Breast epithelium (tissue), 4 donors: ENCODE results near the gene IMMP2L. TPM values are rescaled to one million over a fixed set of nuclear protein-coding genes. Genes with fewer than 3 reads are reported as not detected.

Experiments used
- DNase-seq, 2 donors: peaks; one replicate each; pipeline ENCODE4 v3.0.0-alpha.2; 2019; ENCODE audit warnings: low spot score in 2 of 2
- H3K27ac ChIP-seq, 2 donors: fragments of 200-600 bp; sonication (generic) in 1 of 2; one replicate each; pipeline ENCODE4 v1.5.1; 2016 to 2019; ENCODE audit warnings: mild to moderate bottlenecking in 1 of 2
- H3K27me3 ChIP-seq, 2 donors: fragments of 200-600 bp; sonication (generic) in 1 of 2; one replicate each; pipeline versions ENCODE4 v1.5.1 to v1.6.0; 2017 to 2019; ENCODE audit warnings: control low read depth in 1 of 2, mild to moderate bottlenecking in 1 of 2
- H3K36me3 ChIP-seq: fragments of 200-600 bp; one replicate; pipeline ENCODE4 v1.5.1; 2019
- H3K4me1 ChIP-seq, 2 donors: fragments of 200-600 bp; sonication (generic); one replicate each; pipeline ENCODE4 v1.5.1; 2016 to 2019; ENCODE audit warnings: control low read depth in 1 of 2
- H3K4me3 ChIP-seq, 3 donors: fragments of 200-600 bp; sonication (generic); 1 replicate in 2 of 3; 2 replicates in 1 of 3; pipeline ENCODE4 v1.5.1; 2016 to 2019; ENCODE audit warnings: mild to moderate bottlenecking in 3 of 3, moderate library complexity in 2 of 3
- H3K9me3 ChIP-seq, 2 donors: fragments of 200-600 bp; sonication (generic) in 1 of 2; one replicate each; pipeline ENCODE4 v1.5.1; 2016 to 2019; ENCODE audit warnings: control low read depth in 1 of 2
- POLR2A ChIP-seq: fragments of 450-650 bp; IDR thresholded peaks from one replicate; pipeline ENCODE4 v1.6.1; 2016; ENCODE audit warnings: antibody characterized with exemption, mild to moderate bottlenecking, moderate library complexity
- POLR2AphosphoS5 ChIP-seq, 3 donors: sonication (generic); formaldehyde crosslinking; IDR thresholded peaks; one replicate each; pipeline ENCODE4 v1.6.1; 2017; ENCODE audit warnings: antibody characterized with exemption in 3 of 3
- intact Hi-C: fragments of 100-400 bp; cut with DNase I; formaldehyde crosslinking; loops from one replicate; pipeline ENCODE4 v1.15.1; 2023; ENCODE audit warnings: low total_unique reads
- total RNA-seq, 3 donors: library from RNA; depleted of rRNA; stranded (reverse); fragments of >200 nt; gene quantifications; one replicate each; pipeline ENCODE4 v1.1.0, GENCODE V29; 2016
- TF ChIP-seq, protein P1 (sequence below), 3 donors: fragments of 450-650 bp; IDR thresholded peaks; one replicate each; pipeline ENCODE4 v1.5.1; 2016 to 2017; ENCODE audit warnings: antibody characterized with exemption in 3 of 3, mild to moderate bottlenecking in 3 of 3, moderate library complexity in 3 of 3

IMMP2L gene
- total RNA-seq, 3 donors from 2014 or later = 19.8 to 39.7 (median 30.8) TPM

DNA sequence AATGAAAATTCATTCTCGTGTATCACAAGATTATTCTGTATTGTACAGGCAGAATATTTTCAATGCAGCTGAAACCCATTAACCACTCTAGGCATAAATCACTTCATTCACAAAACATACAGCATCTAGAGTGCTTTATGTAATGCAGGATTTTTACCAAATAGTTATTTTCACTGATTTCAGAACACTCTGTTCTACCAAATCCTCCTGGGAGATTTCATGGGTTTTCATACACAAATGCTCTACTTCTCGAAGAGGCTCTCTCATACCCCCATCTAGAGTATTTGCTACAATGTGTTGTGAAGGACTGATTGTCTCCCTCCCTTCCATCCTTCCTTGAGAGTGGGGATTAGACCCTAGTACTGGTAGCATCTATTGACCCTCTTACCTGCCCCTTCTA lies 680.6 kb downstream of the IMMP2L start:
- no peak for TF ChIP-seq POLR2A
- TF ChIP-seq POLR2AphosphoS5 (IDR thresholded peaks at IDR 0.05) = no peak
- TF ChIP-seq, protein P1, sequence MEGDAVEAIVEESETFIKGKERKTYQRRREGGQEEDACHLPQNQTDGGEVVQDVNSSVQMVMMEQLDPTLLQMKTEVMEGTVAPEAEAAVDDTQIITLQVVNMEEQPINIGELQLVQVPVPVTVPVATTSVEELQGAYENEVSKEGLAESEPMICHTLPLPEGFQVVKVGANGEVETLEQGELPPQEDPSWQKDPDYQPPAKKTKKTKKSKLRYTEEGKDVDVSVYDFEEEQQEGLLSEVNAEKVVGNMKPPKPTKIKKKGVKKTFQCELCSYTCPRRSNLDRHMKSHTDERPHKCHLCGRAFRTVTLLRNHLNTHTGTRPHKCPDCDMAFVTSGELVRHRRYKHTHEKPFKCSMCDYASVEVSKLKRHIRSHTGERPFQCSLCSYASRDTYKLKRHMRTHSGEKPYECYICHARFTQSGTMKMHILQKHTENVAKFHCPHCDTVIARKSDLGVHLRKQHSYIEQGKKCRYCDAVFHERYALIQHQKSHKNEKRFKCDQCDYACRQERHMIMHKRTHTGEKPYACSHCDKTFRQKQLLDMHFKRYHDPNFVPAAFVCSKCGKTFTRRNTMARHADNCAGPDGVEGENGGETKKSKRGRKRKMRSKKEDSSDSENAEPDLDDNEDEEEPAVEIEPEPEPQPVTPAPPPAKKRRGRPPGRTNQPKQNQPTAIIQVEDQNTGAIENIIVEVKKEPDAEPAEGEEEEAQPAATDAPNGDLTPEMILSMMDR (IDR thresholded peaks at IDR 0.05) = no peak
- intact Hi-C loops = no loop called here
- H3K27ac ChIP-seq = no peak overlapping the region
- H3K4me3 ChIP-seq = no peak overlapping the region
- H3K27me3 ChIP-seq = no peaks in the 10 kb centered on the region
- DNase-seq = no peak
- no peaks in the 10 kb centered on the region for H3K4me1 ChIP-seq
- no peaks in the 10 kb centered on the region for H3K36me3 ChIP-seq
- H3K9me3 ChIP-seq = no peaks in the 10 kb centered on the region

DNA sequence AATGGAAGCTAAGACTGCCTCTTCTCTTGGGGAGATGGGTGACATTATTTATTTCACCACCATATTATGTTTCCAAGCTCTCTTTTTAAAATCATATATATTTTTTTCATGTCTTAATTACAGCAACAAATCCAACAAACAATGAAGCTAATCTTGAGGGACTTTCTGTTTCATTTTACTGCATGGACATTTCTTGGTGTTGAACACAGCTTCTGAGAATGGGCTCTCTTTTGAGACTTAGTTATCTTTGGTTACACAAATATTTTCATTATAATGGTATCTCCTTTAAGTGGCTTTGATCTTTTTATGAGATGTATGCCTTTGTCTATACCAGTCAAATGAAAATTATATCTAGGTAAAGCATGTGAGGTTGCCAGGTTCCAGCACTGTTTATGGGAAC lies 681.3 kb downstream of the IMMP2L start:
- H3K36me3 ChIP-seq = no peaks in the 10 kb centered on the region
- DNase-seq = no peak
- no peak overlapping the region for H3K4me3 ChIP-seq
- no peaks in the 10 kb centered on the region for H3K9me3 ChIP-seq
- intact Hi-C loops = no loop called here
- H3K27ac ChIP-seq = no peak overlapping the region
- no peak for TF ChIP-seq POLR2A
- TF ChIP-seq POLR2AphosphoS5 (IDR thresholded peaks at IDR 0.05) = no peak
- TF ChIP-seq, protein P1 (IDR thresholded peaks at IDR 0.05) = no peak
- H3K27me3 ChIP-seq = no peaks in the 10 kb centered on the region
- no peaks in the 10 kb centered on the region for H3K4me1 ChIP-seq

DNA sequence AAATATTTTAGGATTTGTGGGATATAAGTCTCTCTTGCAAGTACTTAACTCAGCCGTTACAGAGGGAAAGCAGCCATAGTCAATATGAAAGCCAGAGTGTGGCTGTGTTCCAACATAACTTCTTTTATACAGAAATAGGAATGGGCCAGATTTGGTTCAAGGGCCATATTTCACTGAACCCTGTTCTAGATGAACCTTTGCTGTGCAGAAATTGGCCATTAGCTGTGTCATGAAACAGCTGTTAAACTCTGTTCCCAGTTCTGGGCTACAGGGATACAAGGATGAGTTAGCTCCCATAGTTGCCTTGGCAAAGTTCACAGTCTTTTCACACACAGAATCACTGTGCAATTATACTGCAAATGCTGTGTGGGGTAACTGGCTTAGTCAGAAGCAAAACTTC lies 685.3 kb downstream of the IMMP2L start:
- H3K4me3 ChIP-seq = no peak overlapping the region
- no peak overlapping the region for H3K27ac ChIP-seq
- H3K27me3 ChIP-seq = no peaks in the 10 kb centered on the region
- no peak for DNase-seq
- no peaks in the 10 kb centered on the region for H3K9me3 ChIP-seq
- intact Hi-C loops = no loop called here
- H3K4me1 ChIP-seq = no peaks in the 10 kb centered on the region
- TF ChIP-seq POLR2A (no peak), POLR2AphosphoS5 (IDR thresholded peaks at IDR 0.05) (no peak)
- TF ChIP-seq, protein P1 (IDR thresholded peaks at IDR 0.05) = no peak
- H3K36me3 ChIP-seq = no peaks in the 10 kb centered on the region

DNA sequence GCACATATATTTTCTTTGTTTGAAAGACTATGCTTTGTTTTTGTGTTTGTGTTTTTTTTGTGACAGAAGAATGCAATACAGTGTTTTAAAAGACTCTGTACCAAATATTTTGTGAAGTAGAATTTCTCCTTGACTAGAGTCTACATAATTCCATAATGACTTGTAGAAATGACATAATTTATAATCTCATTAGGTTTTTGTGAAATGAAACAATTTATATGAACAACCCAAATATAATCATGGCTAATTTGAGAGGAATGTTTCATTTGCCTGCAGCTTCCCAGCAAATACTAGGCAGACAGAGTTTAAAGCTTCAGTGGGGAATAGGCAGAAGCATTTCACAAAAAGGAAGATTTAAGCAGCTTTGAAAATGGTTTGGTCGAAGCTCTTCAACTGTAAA lies 686.9 kb downstream of the IMMP2L start:
- Histone ChIP-seq H3K4me1 (no peaks in the 10 kb centered on the region), H3K36me3 (no peaks in the 10 kb centered on the region), H3K4me3 (no peak overlapping the region), H3K27me3 (no peaks in the 10 kb centered on the region), H3K27ac (no peak overlapping the region), H3K9me3 (no peaks in the 10 kb centered on the region)
- DNase-seq = no peak
- no peak for TF ChIP-seq POLR2A
- TF ChIP-seq POLR2AphosphoS5 (IDR thresholded peaks at IDR 0.05) = no peak
- TF ChIP-seq, protein P1 (IDR thresholded peaks at IDR 0.05) = no peak
- intact Hi-C loops = no loop called here

DNA sequence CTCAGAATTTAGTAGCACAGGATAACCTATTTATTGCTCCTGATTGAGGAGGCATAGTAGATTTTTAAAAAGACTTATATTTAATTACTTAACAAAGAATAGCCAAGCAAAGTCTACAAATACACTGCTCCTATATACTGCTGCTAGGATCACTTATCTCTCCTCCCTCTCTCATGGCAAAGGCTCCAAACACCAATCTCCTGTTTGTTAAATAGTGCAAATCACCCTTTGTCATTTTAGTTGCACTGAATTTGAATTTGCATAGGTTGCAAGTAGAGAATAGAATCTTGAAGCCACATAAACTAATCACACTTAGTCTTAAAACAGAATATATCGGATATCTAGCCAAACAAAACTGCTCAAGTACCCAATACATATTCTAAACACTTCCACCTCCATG lies 690.4 kb downstream of the IMMP2L start:
- DNase-seq = no peak
- TF ChIP-seq POLR2A = no peak
- no peak for TF ChIP-seq POLR2AphosphoS5 (IDR thresholded peaks at IDR 0.05)
- TF ChIP-seq, protein P1 (IDR thresholded peaks at IDR 0.05) = no peak
- no peaks in the 10 kb centered on the region for H3K36me3 ChIP-seq
- H3K9me3 ChIP-seq = no peaks in the 10 kb centered on the region
- H3K27ac ChIP-seq = no peak overlapping the region
- intact Hi-C loops = no loop called here
- H3K4me3 ChIP-seq = no peak overlapping the region
- no peaks in the 10 kb centered on the region for H3K4me1 ChIP-seq
- H3K27me3 ChIP-seq = no peaks in the 10 kb centered on the region
